ENCODE data around the gene NACC1. TPM values are rescaled to one million over a fixed set of nuclear protein-coding genes. Genes with fewer than 3 reads are reported as not detected.

NACC1 gene
- total RNA-seq: 30.7 TPM

DNA sequence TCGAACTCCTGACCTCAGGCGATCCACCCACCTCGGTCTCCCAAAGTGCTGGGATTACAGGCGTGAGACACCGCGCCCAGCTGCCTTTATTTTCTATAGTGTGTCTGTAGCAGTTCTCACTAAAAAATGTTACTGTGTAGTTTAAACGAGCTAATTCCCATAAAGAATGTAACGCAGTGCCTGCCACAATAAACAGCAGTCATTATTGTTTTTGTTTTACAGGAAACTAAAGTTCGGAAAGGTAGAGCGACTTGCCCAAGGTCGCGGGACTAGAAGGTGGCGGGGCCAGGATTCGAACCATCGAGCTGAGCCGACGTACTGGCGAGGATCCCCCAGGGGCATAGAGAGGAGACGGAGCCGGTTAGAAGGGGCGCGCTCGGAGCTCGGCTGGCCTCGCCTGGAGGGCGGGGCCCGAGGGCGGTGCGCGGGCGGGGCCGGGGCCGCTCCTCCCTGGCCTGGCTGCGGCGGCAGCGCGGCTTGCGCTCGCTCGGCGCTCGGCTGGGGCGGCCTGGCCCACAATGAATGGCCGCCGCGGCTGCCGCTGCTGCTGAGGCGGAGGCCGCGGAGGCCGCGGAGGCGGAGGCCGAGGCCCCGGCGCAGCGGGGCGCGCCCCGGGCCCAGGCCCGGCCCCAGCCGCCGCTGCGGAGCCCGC lies at the start of gene NACC1:
NACC1 (plus strand) TSS at position 493 of the 652 bp plus-strand sequence. CDS start 16,944 bp downstream, outside the sequence.
- intact Hi-C loops (cut with DNase I): loop anchor here (2.0 kb wide), 1 partner anchor 31 kb away; no protein-coding TSS in a partner anchor
- DNase-seq (ENCODE audit: low spot score): peak; percentile 91
- peak; percentile 95 for ATAC-seq

DNA sequence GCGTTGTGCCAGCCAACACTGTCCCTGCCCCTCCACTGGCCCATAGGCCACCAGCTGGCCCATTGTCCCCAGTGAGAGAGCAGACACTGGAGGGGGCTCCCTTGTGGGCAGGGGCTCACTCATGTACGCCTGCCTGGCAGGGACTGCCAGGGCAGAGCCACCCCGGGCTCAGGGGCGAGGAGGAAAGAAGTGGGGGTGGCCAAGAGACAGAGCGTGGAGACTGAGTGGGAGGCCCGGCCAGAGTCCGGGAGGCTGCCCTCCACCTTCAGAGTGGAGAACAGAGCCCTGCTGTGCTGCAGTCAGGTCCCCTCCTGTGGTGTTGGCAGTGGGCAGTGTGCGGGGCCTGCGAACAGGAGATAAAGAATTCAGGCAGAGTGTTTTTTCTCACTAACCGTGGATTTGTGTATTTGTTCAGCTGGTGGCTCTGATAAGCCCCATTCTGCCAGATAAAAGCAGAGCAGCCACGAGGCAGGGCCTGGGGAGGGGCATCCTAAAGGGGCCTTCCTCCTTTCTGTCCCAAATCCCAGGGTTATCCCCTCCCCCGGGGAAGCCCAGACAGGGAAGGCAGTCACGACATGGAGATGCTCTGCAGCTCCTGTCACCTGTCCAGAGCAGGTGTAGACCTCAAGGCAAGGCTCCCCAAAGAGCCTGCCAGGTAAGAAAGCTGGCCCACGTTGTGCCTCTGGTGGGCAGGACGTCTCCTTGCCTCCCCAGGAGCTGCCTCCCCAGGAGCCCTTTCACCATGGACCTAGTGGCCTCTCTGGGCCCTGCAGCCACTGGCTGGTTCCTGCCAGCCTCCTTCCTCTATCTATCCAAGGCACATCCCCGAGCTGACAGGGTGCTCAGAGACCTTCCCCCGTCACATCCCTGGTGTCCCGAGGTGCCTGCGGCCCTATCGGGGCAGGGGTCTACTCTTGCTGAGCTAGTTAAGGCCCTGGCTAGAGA lies 48.4 kb upstream of the NACC1 start:
- intact Hi-C loops (cut with DNase I): loop anchor here (10.0 kb wide), 1 partner anchor 85 kb away; no protein-coding TSS in a partner anchor
- ATAC-seq: no peak
- DNase-seq (ENCODE audit: low spot score): no peak

DNA sequence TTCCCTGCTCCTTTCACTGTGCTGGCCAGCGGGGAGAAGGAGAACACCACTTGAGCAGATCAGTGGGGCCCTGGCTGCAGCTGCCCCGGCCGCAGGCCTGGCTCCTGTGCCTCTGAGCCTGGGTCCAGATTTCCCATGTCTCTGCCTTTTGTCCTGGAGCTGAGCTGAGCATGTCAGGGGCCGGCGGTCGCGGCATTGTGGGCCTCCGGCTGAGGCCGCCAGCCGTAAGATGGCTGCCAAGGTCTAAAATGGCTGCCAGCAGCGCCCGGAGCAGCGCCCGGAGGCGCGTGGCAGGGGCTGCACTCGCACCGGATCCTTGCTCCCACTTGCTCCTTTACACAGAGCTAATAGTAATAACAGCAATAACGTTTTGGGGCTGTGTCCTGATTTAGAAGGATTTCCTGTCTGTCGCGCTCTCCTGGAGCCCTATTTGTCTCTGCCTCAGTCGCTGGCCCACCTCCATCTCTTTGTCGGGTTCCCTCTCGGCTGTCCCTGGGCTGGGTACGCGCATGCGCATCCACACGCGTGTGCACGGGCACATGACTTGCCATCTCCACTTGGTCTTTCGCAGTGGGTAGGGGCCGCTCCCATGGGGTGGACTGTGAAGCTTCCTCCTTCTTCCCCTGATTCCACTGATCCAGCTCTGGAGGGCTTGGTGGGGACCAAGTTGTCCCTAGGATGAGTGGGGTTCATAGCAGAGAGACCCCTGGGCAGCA lies 47.5 kb upstream of the NACC1 start:
- no peak for ATAC-seq
- no peak for DNase-seq (ENCODE audit: low spot score)
- intact Hi-C loops (cut with DNase I): no loop called here

DNA sequence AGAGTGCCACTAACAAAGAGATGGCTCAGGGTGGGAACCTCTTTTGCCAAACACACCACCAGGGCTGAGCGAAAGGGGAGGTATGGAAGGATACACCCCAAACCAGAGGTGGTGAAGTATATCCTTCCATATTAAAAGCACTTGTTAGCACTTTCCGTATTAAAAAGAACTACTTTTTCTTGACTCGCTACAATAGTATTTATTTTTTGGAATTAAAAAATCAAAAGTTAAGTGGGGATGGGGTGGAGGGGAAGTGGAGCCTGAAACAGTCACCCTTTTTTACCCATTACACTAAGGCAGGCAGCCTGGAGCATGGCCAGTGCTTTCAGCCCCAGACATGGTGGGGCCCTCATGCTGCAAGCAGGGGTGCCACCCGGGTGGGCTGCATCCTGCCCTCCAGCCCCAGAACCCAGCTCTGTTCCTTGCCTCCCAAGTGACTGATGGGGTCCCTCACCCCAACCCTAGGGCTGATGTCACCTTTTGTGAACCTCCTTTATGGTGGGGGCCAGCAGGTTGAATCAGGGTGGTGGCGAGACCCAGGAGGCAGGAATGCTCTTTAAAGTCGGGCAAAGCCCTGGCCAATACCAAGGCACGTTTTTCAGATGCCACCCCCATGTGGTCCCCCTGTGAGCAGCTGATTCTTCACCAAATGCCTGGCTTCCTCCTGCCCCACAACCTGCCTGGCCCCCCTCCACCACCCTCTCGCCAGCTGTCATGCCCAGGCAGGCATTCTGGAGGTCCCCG lies 46.4 kb upstream of the NACC1 start:
- DNase-seq (ENCODE audit: low spot score): no peak
- intact Hi-C loops (cut with DNase I): no loop called here
- ATAC-seq: no peak

DNA sequence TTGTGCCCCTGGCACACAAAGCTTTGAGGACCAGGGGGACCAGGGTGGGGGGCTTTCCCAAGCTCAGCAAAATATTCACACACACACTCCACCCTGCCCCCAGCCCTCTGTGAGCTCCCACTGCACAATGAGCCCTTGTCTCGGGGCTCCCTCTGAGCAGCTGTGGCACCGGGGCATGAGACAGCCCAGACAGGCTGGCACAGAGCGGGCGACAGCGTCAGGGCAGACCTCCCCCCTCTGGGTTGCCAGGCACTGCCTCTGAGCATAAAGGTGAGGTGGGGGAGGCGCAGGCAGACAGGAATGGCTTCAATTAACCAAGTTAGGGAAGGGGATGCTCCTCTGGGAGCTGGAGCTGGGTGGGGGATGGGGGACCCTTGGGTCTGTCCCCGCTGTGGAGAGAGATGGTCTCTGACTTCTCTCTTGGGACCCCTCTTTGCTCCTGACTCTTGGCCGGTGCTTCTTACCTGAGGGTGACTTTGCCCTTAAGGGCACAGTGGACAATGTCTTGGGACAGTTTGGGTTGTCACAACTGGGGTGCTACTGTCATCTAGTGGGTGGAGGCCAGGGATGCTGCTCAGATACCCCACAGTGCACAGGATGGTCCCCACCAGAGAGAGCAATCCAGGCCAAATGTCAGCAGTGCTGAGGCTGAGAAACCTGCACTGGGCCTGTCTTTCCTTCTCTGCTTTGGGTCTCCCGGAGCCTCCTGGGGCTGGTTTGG lies 45.7 kb upstream of the NACC1 start:
- ATAC-seq: peak; percentile 20
- intact Hi-C loops (cut with DNase I): no loop called here
- no peak for DNase-seq (ENCODE audit: low spot score)

DNA sequence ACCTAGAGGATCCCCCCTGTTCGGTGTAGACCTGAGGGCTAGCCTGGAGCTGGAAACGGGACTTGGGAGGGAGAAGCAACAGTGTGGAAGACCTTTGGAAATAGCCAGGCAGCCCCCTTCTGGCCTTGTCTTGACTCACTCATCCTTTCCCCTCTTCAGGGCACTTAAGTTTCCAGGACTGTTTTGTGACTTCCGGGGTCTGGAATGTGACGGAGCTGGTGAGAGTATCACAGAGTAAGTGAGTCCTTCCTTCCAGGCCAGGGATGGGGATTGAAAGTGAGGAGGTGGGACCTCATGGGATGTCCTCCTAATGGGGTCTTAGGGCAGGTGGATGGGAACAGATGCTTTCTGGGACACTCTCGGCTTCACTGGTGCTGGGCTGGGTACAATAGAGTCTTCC lies 44.8 kb upstream of the NACC1 start:
- intact Hi-C loops (cut with DNase I): no loop called here
- ATAC-seq (no peak), DNase-seq (ENCODE audit: low spot score) (no peak)

DNA sequence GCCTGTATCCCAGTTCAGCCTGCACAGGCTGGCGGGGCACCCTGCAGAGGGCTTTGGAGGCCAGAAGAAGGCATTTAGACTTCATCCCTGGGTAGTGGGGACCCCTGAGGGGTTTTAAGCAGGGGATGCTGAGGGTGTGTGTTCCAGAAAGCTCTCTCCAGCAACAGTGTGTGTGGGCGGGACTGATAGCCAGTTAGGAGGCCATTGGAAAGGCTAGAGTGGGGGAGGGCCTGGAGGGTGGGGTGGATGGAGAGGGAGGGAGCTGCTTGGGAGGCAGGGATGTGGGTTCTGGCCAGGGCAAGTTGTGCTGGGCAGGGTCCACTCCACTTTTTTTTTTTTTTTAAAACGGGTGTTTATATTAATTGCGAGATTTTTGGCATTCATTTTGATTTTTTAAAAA lies 43.7 kb upstream of the NACC1 start:
- ATAC-seq: no peak
- intact Hi-C loops (cut with DNase I): no loop called here
- DNase-seq (ENCODE audit: low spot score): no peak

DNA sequence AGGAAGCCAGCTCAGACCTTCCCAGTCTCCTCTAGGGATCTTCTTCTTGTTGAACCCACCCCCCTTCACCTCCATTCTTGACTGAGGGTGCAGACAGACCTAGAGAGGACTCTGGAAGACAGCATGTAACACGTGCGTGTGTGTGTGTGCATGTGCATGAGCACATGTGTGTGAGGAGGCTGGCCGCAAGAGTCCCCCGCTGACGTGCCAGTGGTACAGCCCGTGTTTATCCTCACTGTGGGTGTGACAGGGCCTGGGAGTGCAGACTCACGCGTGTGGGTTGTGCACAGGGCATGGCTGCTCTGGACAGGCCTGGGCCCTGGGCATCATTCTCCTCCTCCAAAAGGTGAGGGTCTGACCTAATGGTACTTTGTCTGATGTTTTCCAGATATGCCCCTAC lies 41.7 kb upstream of the NACC1 start:
- DNase-seq (ENCODE audit: low spot score): no peak
- intact Hi-C loops (cut with DNase I): no loop called here
- ATAC-seq: peak; percentile 25

DNA sequence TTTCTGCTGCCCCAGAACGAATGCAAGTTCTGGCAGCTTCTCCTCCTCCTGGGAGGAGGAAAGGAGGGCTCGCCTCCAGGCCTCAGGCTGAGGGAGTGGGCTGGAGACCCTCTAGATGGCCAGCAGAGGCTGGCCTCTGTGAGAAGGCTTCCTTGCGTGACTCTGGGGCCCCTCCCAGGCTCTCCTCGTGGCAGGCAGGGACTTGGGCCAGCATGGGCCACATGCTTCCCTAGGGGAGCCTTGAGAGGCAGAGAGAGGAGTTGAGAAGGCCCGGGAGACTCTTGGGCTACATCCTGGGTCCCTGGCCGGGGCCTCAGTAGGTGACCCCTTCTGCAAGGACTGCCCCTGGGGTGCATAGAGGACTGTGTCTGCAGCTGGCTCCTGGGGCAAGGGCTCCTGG lies 41.3 kb upstream of the NACC1 start:
- DNase-seq (ENCODE audit: low spot score) (no peak), ATAC-seq (peak; percentile 16)
- intact Hi-C loops (cut with DNase I): no loop called here

DNA sequence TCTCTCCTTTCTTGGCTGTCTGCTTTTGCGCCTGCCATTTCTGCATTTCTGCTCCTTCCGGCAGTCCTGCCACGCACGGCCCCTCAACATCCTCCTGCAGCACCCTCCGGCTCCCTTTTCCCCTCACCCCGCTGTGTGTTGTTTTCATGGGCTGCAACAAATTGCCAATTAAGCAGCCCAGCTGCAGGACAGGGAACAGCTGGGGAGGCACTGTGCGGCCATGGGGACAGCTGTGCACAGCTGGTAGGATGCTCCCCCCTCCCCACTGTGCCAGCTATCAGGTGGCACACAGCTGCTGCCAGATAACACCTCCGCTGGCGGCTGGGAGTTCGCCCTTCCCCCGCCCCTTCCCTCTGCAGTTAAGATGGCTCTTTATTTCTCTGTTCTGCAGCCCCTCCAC lies 40.8 kb upstream of the NACC1 start:
- DNase-seq (ENCODE audit: low spot score) (no peak), ATAC-seq (no peak)
- intact Hi-C loops (cut with DNase I): no loop called here

DNA sequence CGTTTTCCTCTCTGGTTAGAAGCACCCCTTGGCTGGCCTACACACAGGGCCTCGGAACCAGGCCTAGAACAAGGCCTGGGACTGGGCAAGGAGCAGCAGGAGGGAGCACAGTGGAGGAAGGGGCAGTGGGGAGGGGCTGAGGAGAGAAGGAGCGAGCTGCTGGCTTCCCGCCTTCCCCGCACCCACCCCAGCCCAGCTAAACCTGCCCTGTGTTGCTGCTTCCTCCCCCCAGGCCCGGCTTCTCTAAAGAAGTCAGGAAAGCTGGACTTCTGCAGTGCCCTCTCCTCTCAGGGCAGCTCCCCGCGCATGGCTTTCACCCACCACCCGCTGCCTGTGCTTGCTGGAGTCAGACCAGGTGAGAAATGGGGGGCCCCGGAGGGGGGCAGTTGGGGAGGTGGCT lies 39.7 kb upstream of the NACC1 start:
- no peak for DNase-seq (ENCODE audit: low spot score)
- no peak for ATAC-seq
- intact Hi-C loops (cut with DNase I): no loop called here

DNA sequence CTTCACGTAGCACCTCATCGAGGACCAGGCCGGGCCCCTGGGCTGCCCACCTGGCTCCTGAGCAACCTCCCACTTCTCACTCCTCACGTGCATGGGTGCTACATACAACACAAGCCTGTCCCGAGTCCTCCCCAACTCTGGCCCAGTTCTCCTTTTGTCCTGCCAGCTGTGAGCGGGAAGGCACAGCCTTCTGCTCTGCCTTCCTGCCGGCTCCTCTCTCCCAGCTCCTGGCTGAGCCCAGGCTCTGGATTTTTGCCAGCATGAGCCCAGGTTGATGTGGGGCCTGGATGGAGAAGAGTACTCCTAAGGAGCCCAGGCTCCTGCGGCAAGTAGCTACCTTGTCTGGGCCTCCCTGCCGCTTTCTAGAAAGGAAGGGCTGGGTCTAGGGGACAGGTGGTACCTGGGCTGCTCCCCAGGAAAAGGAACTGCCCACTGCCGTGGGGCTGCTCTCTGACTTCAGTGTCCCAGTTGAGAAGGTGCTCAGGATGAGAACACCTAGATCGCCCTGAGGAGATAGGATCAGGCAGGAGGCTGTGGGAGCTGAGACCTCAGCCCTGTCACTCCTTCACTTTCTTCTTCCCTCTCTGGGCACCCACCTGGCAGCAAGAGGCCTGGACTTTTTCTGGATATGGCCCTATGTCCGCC lies 39.0 kb upstream of the NACC1 start:
- no peak for DNase-seq (ENCODE audit: low spot score)

DNA sequence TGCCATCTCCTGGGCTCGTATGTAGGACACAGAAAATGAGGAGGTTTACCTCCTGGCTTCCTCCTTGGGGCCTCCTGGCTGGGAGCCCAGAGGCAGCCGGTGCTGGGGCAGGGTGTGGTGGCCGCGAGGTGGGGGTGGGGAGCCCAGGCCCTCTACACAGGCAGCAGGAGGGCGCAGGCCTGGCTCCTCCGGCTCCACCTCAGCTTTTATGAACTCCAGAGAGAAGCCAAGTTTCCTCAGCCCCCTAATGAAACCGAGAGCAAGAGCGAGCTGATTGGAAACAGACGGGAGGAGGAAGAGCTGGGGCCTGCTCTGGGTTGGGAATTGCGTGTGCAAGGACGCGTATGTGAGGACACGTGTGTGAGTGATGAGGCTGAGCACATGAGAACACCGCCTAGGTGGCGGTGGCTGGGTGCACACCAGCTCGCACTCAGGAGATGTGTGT lies 38.5 kb upstream of the NACC1 start:
- ATAC-seq (peak; percentile 69), DNase-seq (ENCODE audit: low spot score) (no peak)
- intact Hi-C loops (cut with DNase I): no loop called here

More for the DNA sequence above, 39.0 kb upstream of the NACC1 start:
- ATAC-seq: no peak
- intact Hi-C loops (cut with DNase I): no loop called here

DNA sequence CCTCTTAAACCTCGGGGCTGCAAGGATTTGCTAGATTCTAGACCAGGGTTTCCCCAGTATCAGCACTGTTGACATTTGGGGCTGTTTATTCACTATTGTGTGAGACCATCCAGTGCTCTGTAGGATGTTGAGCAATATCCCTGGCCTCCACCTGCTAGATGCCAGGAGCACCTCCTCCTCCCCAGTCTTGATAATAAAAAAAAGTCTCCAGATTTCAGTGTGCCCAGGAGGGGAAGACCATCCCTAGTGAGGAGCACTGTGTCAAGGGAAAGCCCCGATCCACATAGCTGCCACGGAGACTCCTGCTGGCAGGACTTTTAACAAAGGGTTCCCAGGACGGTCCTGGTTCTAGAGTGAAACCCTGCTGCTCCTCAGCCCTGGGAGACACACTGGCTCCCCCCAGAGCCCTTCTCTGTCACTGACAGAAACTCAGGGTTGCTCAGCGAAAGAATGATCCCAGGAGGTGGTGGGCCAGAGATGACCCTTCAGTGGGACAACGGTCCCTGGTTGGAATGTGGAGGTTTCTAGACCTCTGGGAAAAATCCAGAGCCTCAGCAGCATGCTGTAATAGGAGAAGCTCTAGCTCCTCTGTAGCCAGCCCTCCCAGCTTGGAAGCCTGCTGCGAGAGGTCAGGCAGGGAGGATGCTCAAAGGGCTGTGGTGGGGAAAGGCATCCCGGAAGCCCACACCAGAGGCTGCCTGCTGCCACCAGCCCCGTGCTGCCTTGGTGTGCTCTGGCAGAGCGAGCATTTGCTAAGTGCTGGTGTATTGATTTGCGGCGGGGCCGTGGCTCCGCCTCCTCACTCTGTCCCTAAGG lies 35.7 kb upstream of the NACC1 start:
- ATAC-seq: peak; percentile 75
- DNase-seq (ENCODE audit: low spot score): no peak
- intact Hi-C loops (cut with DNase I): no loop called here

DNA sequence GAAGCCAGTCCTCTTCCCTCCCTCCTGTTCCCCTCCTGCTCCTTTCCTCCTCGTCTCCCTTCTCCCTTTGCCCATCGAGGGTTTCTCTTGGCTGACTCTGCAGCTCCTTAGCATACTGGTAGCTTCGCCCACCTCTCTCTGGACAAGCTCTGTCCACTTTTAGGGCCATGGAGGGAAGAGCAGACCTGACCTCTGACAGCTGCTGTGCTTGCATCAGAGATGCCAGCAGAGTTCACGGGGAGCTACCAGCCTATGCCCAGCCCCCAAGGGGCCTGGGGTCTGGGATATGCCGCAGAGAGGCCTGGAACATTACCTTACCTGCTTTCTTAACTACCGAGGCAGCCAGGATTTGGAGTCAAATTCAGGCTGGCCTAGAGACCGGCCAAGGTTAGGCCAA lies 35.1 kb upstream of the NACC1 start:
- intact Hi-C loops (cut with DNase I): no loop called here
- ATAC-seq (no peak), DNase-seq (ENCODE audit: low spot score) (no peak)

DNA sequence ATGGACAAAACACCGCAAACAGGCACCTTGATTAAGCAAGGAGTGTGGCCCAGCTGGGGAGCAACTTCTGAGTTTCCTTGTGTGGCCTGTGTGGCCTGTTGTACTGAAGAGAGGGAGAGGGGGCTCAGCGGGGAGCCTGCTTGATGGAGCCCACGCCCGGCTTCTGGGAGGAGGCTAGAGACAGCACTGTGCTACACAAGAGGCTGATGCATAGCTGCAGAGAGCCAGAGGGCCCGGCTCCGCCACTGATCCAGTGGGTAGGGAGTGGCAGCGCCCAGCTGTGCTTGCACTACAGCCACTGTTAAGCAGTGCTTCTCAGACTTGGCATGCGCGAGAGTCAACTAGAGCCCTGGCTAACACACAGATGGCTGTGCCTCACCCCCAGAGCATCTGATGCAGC lies 34.4 kb upstream of the NACC1 start:
- intact Hi-C loops (cut with DNase I): no loop called here
- no peak for DNase-seq (ENCODE audit: low spot score)
- ATAC-seq: no peak

DNA sequence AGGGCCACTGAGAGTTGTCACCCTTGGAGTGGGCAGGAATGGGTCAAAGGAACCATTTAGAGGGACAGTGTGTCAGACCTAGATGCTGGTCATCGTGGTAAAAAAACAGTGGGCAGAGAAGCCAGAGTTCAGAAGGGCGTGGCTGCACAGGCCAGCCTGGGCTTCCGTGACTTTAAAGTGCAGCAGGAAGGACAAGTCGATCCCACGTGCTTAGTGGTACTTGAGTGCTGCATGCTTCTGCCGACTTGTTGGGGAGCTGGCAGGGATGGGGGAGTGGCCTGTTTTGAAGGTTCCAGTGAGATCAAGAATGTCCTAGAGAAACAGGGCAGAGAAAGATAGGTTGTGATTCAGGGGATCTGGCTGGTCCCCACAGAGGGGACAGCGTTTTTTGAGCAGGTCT lies 32.4 kb upstream of the NACC1 start:
- intact Hi-C loops (cut with DNase I): no loop called here
- DNase-seq (ENCODE audit: low spot score) (no peak), ATAC-seq (no peak)
